Trophoblast cell (in vitro differentiated cells and primary cell): ENCODE measurements around the gene PAQR4.

Experiments used
- DNase-seq, 2 donors: peaks; one replicate each; pipeline ENCODE4 v3.0.0-alpha.2; 2016
- H2AFZ ChIP-seq: 2 replicates; pipeline ENCODE4 v1.6.1; 2013; ENCODE audit warnings: low read length, moderate library complexity, mild to moderate bottlenecking; ENCODE audit not compliant: insufficient read depth, poor library complexity
- H2AK5ac ChIP-seq: 2 replicates; pipeline ENCODE4 v1.6.1; 2013; ENCODE audit warnings: mild to moderate bottlenecking, low read length
- H2BK120ac ChIP-seq: 2 replicates; pipeline ENCODE4 v1.6.1; 2013; ENCODE audit warnings: low read length, mild to moderate bottlenecking, moderate library complexity; ENCODE audit not compliant: insufficient read depth, poor library complexity
- H2BK12ac ChIP-seq: 2 replicates; pipeline ENCODE4 v1.6.1; 2013; ENCODE audit warnings: mild to moderate bottlenecking, low read length, moderate library complexity
- H2BK5ac ChIP-seq: 2 replicates; pipeline ENCODE4 v1.6.1; 2013; ENCODE audit warnings: low read length, low read depth, moderate library complexity, mild to moderate bottlenecking; ENCODE audit not compliant: poor library complexity
- H3K14ac ChIP-seq: 2 replicates; pipeline ENCODE4 v1.6.1; 2013; ENCODE audit warnings: mild to moderate bottlenecking, low read length
- H3K18ac ChIP-seq: 2 replicates; pipeline ENCODE4 v1.6.1; 2013; ENCODE audit warnings: mild to moderate bottlenecking, low read length
- H3K23ac ChIP-seq: 2 replicates; pipeline ENCODE4 v1.6.1; 2013; ENCODE audit warnings: low read length
- H3K27ac ChIP-seq: 2 replicates; pipeline ENCODE4 v1.5.1; 2013; ENCODE audit warnings: low read depth, mild to moderate bottlenecking, inconsistent platforms, low read length, moderate library complexity
- H3K27me3 ChIP-seq: 2 replicates; pipeline ENCODE4 v1.6.1; 2013; ENCODE audit warnings: inconsistent platforms, mild to moderate bottlenecking, low read length, moderate library complexity; ENCODE audit not compliant: insufficient read depth
- H3K36me3 ChIP-seq, 2 experiments: 1 replicate in 1 of 2; 2 replicates in 1 of 2; pipeline ENCODE4 v1.6.1; 2013; ENCODE audit warnings: low read length in 2 of 2, mild to moderate bottlenecking in 2 of 2, moderate library complexity in 1 of 2; ENCODE audit not compliant: insufficient read depth in 2 of 2, control insufficient read depth in 1 of 2
- H3K4ac ChIP-seq: 2 replicates; pipeline ENCODE4 v1.6.1; 2013; ENCODE audit warnings: low read depth, mild to moderate bottlenecking, low read length, moderate library complexity
- H3K4me1 ChIP-seq, 2 experiments: 1 replicate in 1 of 2; 2 replicates in 1 of 2; pipeline ENCODE4 v1.6.1; 2013; ENCODE audit warnings: low read length in 2 of 2, mild to moderate bottlenecking in 2 of 2, moderate library complexity in 1 of 2; ENCODE audit not compliant: insufficient read depth in 2 of 2, control insufficient read depth in 1 of 2
- H3K4me2 ChIP-seq: 2 replicates; pipeline ENCODE4 v1.6.1; 2013; ENCODE audit warnings: inconsistent platforms, mild to moderate bottlenecking, low read length, moderate library complexity
- H3K4me3 ChIP-seq: 2 replicates; pipeline ENCODE4 v1.5.1; 2013; ENCODE audit warnings: mild to moderate bottlenecking, low read depth, low read length, inconsistent platforms
- H3K79me1 ChIP-seq: one replicate; pipeline ENCODE4 v1.6.1; 2013; ENCODE audit warnings: low read length
- H3K79me2 ChIP-seq: 2 replicates; pipeline ENCODE4 v1.6.1; 2013; ENCODE audit warnings: low read length, mild to moderate bottlenecking; ENCODE audit not compliant: control insufficient read depth, insufficient read depth, poor library complexity
- H3K9ac ChIP-seq: 2 replicates; pipeline ENCODE4 v1.6.1; 2013; ENCODE audit warnings: mild to moderate bottlenecking, low read length
- H3K9me3 ChIP-seq: 2 replicates; pipeline ENCODE4 v1.6.1; 2013; ENCODE audit warnings: low read depth, mild to moderate bottlenecking, control low read depth, inconsistent platforms, low read length; ENCODE audit not compliant: insufficient read depth
- H4K12ac ChIP-seq: 2 replicates; pipeline ENCODE4 v1.6.1; 2013; ENCODE audit warnings: low read depth, mild to moderate bottlenecking, low read length, moderate library complexity
- H4K8ac ChIP-seq: 2 replicates; pipeline ENCODE4 v1.6.1; 2013; ENCODE audit warnings: low read depth, mild to moderate bottlenecking, low read length, moderate library complexity
- H4K91ac ChIP-seq: one replicate; pipeline ENCODE4 v1.6.1; 2013; ENCODE audit warnings: low read depth, mild to moderate bottlenecking, low read length, moderate library complexity
- WGBS: extraction: QIAGEN DNeasy Blood & Tissue Kit; methylation state at CpG from one replicate; pipeline ENCODE4 v1.1.7; 2013; ENCODE audit warnings: missing lambda C conversion rate; ENCODE audit not compliant: insufficient read length, insufficient coverage; ENCODE audit errors: extremely low coverage; 5-methylcytosine and 5-hydroxymethylcytosine counted together

Gene PAQR4

GRCh38 chr16:2954656-2955381, 14.3 kb upstream of the PAQR4 start:
- Histone ChIP-seq H3K4ac (no peak overlapping the region), H2AK5ac (no peak overlapping the region), H3K18ac (no peak overlapping the region), H4K12ac (no peak overlapping the region), H2BK5ac (no peak overlapping the region), H2AFZ (no peak overlapping the region), H3K4me3 (no peak overlapping the region), H3K79me1 (no peaks in the 10 kb centered on the region), H3K14ac (no peak overlapping the region), H3K79me2 (no peaks in the 10 kb centered on the region), H3K9me3 (no peaks in the 10 kb centered on the region), H3K4me2 (no peak overlapping the region), H4K8ac (no peak overlapping the region), H3K27ac (no peak overlapping the region), H4K91ac (no peak overlapping the region), H3K36me3 (no peaks in the 10 kb centered on the region), H3K23ac (no peak overlapping the region), H3K27me3 (no peaks in the 10 kb centered on the region), H3K4me1 (no peaks in the 10 kb centered on the region), H2BK120ac (no peak overlapping the region), H2BK12ac (no peak overlapping the region), H3K9ac (no peak overlapping the region)
- WGBS = no CpG with 5 or more reads among the region's 26 CpGs
- no peak for DNase-seq

- no CpG with 5 or more reads among the region's 10 CpGs for WGBS
- no peak overlapping the region for H2BK120ac ChIP-seq
- H4K91ac ChIP-seq = no peak overlapping the region
Observed at GRCh38 chr16:2955438-2955778, 13.7 kb upstream of the PAQR4 start.

GRCh38 chr16:2955779-2956578, 13.2 kb upstream of the PAQR4 start:
- H3K9me3 ChIP-seq = no peaks in the 10 kb centered on the region

More at GRCh38 chr16:2955438-2955778, 13.7 kb upstream of the PAQR4 start:
- Histone ChIP-seq H4K12ac (no peak overlapping the region), H3K4me2 (no peak overlapping the region), H3K4ac (no peak overlapping the region), H3K4me3 (no peak overlapping the region), H3K79me1 (no peaks in the 10 kb centered on the region), H2BK12ac (no peak overlapping the region), H3K27me3 (no peaks in the 10 kb centered on the region), H3K36me3 (no peaks in the 10 kb centered on the region), H3K4me1 (no peaks in the 10 kb centered on the region), H3K18ac (no peak overlapping the region), H2AFZ (no peak overlapping the region), H3K79me2 (no peaks in the 10 kb centered on the region), H3K14ac (no peak overlapping the region), H4K8ac (no peak overlapping the region), H2BK5ac (no peak overlapping the region), H3K23ac (no peak overlapping the region), H3K9me3 (no peaks in the 10 kb centered on the region), H2AK5ac (no peak overlapping the region), H3K9ac (no peak overlapping the region), H3K27ac (no peak overlapping the region)
- no peak for DNase-seq

GRCh38 chr16:2956579-2956956, 12.6 kb upstream of the PAQR4 start:
- Histone ChIP-seq H2BK120ac (no peak overlapping the region), H3K14ac (no peak overlapping the region), H3K27me3 (no peaks in the 10 kb centered on the region), H3K4me1 (no peaks in the 10 kb centered on the region), H3K9me3 (no peaks in the 10 kb centered on the region), H3K27ac (no peak overlapping the region), H3K4ac (no peak overlapping the region), H3K23ac (no peak overlapping the region), H3K4me3 (no peak overlapping the region), H2AK5ac (no peak overlapping the region), H2BK5ac (no peak overlapping the region), H3K4me2 (no peak overlapping the region), H3K79me2 (no peaks in the 10 kb centered on the region), H4K8ac (no peak overlapping the region), H2AFZ (no peak overlapping the region), H4K91ac (no peak overlapping the region), H3K36me3 (no peaks in the 10 kb centered on the region), H3K18ac (no peak overlapping the region), H2BK12ac (no peak overlapping the region), H3K9ac (no peak overlapping the region), H3K79me1 (no peaks in the 10 kb centered on the region), H4K12ac (no peak overlapping the region)
- no CpG with 5 or more reads among the region's 11 CpGs for WGBS
- DNase-seq = no peak

More at GRCh38 chr16:2955779-2956578, 13.2 kb upstream of the PAQR4 start:
- DNase-seq = no peak
- H3K4me3 ChIP-seq = no peak overlapping the region
- no peak overlapping the region for H3K4ac ChIP-seq
- H4K91ac ChIP-seq = no peak overlapping the region
- H3K27me3 ChIP-seq = no peaks in the 10 kb centered on the region
- no peaks in the 10 kb centered on the region for H3K79me1 ChIP-seq
- H3K9ac ChIP-seq = no peak overlapping the region
- no peak overlapping the region for H4K12ac ChIP-seq
- H3K23ac ChIP-seq = no peak overlapping the region
- H3K4me2 ChIP-seq = no peak overlapping the region
- no peaks in the 10 kb centered on the region for H3K79me2 ChIP-seq
- H3K36me3 ChIP-seq = no peaks in the 10 kb centered on the region
- no peak overlapping the region for H2BK12ac ChIP-seq
- no peak overlapping the region for H2AK5ac ChIP-seq
- no peak overlapping the region for H3K27ac ChIP-seq
- H2AFZ ChIP-seq = no peak overlapping the region
- no peaks in the 10 kb centered on the region for H3K4me1 ChIP-seq
- H3K14ac ChIP-seq = no peak overlapping the region
- WGBS = no CpG with 5 or more reads among the region's 21 CpGs
- H2BK120ac ChIP-seq = no peak overlapping the region
- no peak overlapping the region for H3K18ac ChIP-seq
- no peak overlapping the region for H2BK5ac ChIP-seq
- no peak overlapping the region for H4K8ac ChIP-seq
